DND-41 (cell line): Measurements from ENCODE around the gene PRIM2.
A peak's percentile ranks its signal among the peaks of the same experiment; 100 is the strongest.
"Not testable (repeated sequence)": the region's sequence is repeated elsewhere in the genome, so short reads cannot be mapped to it uniquely, and the experiment has no call there.

Experiments used
- ATAC-seq: fragments of 200-7000 bp; cut with Tn5 transposase; 3 replicates; pipeline ENCODE4 v1.9.1; 2021; ENCODE audit warnings: low read depth; ENCODE audit not compliant: insufficient read depth
- DNase-seq: peaks from one replicate; pipeline ENCODE4 v3.0.0-alpha.2; 2020
- H2AFZ ChIP-seq: 2 replicates; pipeline ENCODE4 v1.6.0; 2012; ENCODE audit warnings: low read depth, low read length
- H3K27ac ChIP-seq: 2 replicates; pipeline ENCODE4 v1.5.1; 2012; ENCODE audit warnings: low read length, inconsistent platforms
- H3K27me3 ChIP-seq: fragments of 200-600 bp; sonication (generic); 2 replicates; pipeline ENCODE4 v1.6.0; 2012; ENCODE audit warnings: low read length, mild to moderate bottlenecking, inconsistent platforms; ENCODE audit not compliant: insufficient read depth, poor library complexity
- H3K36me3 ChIP-seq: 2 replicates; pipeline ENCODE4 v1.5.1; 2012; ENCODE audit warnings: low read length, inconsistent platforms; ENCODE audit not compliant: insufficient read depth
- H3K4me1 ChIP-seq: 2 replicates; pipeline ENCODE4 v1.5.1; 2012; ENCODE audit warnings: mild to moderate bottlenecking, low read length; ENCODE audit not compliant: insufficient read depth
- H3K4me2 ChIP-seq: 2 replicates; pipeline ENCODE4 v1.6.0; 2012; ENCODE audit warnings: mild to moderate bottlenecking, moderate library complexity, low read length, inconsistent platforms; ENCODE audit not compliant: insufficient read depth
- H3K4me3 ChIP-seq, 2 experiments: fragments of 200-600 bp in 1 of 2; shearing (Covaris generic) in 1 of 2; 2 replicates each; pipeline ENCODE4 v1.5.1; 2012 to 2016; ENCODE audit warnings: inconsistent platforms in 2 of 2, low read length in 2 of 2, mild to moderate bottlenecking in 2 of 2, low read depth in 1 of 2, moderate library complexity in 1 of 2
- H3K79me2 ChIP-seq: 2 replicates; pipeline ENCODE4 v1.6.0; 2012; ENCODE audit warnings: low read length, inconsistent platforms; ENCODE audit not compliant: insufficient read depth
- H3K9ac ChIP-seq: 2 replicates; pipeline ENCODE4 v1.6.0; 2012; ENCODE audit warnings: low read depth, mild to moderate bottlenecking, inconsistent platforms, low read length, moderate library complexity
- H3K9me3 ChIP-seq: 2 replicates; pipeline ENCODE4 v1.5.1; 2012; ENCODE audit warnings: low read length, moderate library complexity, mild to moderate bottlenecking, inconsistent platforms; ENCODE audit not compliant: insufficient read depth, severe bottlenecking
- H4K20me1 ChIP-seq: 2 replicates; pipeline ENCODE4 v1.6.0; 2012; ENCODE audit warnings: low read length; ENCODE audit not compliant: insufficient read depth
- CTCF ChIP-seq: IDR thresholded peaks from 2 replicates; pipeline ENCODE4 v1.5.1; 2012; ENCODE audit warnings: borderline replicate concordance, low read length, moderate library complexity, mild to moderate bottlenecking; ENCODE audit not compliant: poor library complexity, severe bottlenecking; ENCODE audit errors: extremely low read depth

Gene PRIM2

GRCh38 chr6:57577023-57577422 is 259.6 kb downstream of the PRIM2 start:
- ATAC-seq, H3K36me3 ChIP-seq, DNase-seq: not testable (repeated sequence)

DNA sequence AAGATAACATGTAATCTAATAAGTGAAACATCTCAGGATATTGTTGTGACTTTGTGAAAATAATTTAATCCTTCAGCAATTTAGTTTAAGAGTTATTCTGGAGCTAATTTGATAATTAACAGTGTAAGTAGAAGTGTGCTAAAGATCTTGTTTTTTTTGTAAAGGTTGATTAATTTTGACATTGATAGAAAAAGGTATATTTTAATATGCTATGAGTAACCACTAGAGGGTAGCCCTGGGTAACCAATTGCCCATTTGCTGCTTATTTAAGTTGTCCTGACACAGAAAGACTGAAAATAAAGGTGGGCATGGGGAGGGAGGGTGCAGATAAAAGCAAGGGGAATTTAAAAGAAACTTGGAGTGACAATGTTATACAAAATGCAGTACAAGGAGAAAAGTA is 262.1 kb downstream of the PRIM2 start:
- not testable (repeated sequence) for DNase-seq
- TF ChIP-seq CTCF, result peak; percentile 13
- peak; percentile 68; the same call in 2 of the 3 replicates for ATAC-seq

More at GRCh38 chr6:57577023-57577422, 259.6 kb downstream of the PRIM2 start:
- not testable (repeated sequence) for H3K9me3 ChIP-seq, H2AFZ ChIP-seq, H3K4me2 ChIP-seq, H3K27me3 ChIP-seq, H3K79me2 ChIP-seq, H3K4me3 ChIP-seq, H3K4me1 ChIP-seq, H3K27ac ChIP-seq, H4K20me1 ChIP-seq, H3K9ac ChIP-seq

GRCh38 chr6:57581586-57581985 is 264.2 kb downstream of the PRIM2 start:
- H2AFZ ChIP-seq, H3K27me3 ChIP-seq, ATAC-seq, H3K79me2 ChIP-seq, H3K9me3 ChIP-seq, H3K4me1 ChIP-seq, H3K27ac ChIP-seq, H3K36me3 ChIP-seq, H3K4me2 ChIP-seq, H4K20me1 ChIP-seq, H3K9ac ChIP-seq, H3K4me3 ChIP-seq, DNase-seq: not testable (repeated sequence)

More for the DNA sequence above, 262.1 kb downstream of the PRIM2 start:
- not testable (repeated sequence) for H4K20me1 ChIP-seq, H3K79me2 ChIP-seq, H3K27me3 ChIP-seq, H3K36me3 ChIP-seq, H3K4me2 ChIP-seq, H3K27ac ChIP-seq, H3K9ac ChIP-seq, H3K4me3 ChIP-seq, H3K9me3 ChIP-seq, H3K4me1 ChIP-seq, H2AFZ ChIP-seq

DNA sequence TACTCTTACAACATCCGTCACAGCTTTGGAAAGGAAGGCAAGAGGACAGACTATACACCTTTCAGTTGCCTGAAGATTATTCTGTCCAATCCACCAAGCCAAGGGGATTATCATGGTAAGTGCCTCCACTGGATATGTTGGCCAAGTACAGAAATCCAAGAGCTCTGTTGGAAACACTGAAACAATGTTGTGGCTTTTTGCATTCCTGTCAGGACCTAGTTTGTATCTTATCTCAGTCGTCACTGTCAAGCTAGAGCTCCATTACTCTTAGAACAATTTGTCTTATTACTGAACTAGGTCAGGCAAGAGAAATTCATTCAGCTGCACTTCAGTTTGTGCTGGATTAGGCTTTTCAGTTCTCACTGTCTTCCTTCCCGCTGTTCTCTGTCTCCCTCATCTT is 283.7 kb downstream of the PRIM2 start:
- not testable (repeated sequence) for H3K27ac ChIP-seq

GRCh38 chr6:57605303-57605702 is 287.9 kb downstream of the PRIM2 start:
- H3K79me2 ChIP-seq, DNase-seq, H3K4me2 ChIP-seq: not testable (repeated sequence)

More for the DNA sequence above, 283.7 kb downstream of the PRIM2 start:
- H3K4me1 ChIP-seq, H3K4me3 ChIP-seq, H3K27me3 ChIP-seq, H2AFZ ChIP-seq, H3K4me2 ChIP-seq, H3K9me3 ChIP-seq, H3K9ac ChIP-seq, ATAC-seq, H3K79me2 ChIP-seq, H3K36me3 ChIP-seq, DNase-seq, H4K20me1 ChIP-seq: not testable (repeated sequence)

DNA sequence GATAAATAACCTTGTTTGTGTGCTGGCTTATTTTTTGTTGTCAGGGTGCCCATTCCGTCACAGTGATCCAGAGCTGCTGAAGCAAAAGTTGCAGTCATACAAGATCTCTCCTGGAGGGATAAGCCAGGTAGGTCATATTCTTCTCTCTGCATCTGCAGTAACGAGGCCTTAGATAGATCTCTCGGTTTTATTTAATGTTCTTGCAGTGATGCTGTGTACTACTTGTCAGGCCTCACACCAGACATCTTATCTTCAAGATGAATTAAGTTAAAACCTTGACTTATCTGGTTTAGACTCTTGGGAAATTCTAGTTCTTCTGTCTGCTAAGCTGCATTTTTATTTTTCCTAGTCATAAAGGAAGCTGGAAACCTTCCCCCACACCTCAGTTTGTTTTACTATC is 288.9 kb downstream of the PRIM2 start:
- H3K4me2 ChIP-seq, ATAC-seq, H3K4me3 ChIP-seq, H3K36me3 ChIP-seq, H3K9ac ChIP-seq, H3K27me3 ChIP-seq, H3K27ac ChIP-seq, H2AFZ ChIP-seq, H4K20me1 ChIP-seq, H3K4me1 ChIP-seq, DNase-seq, H3K79me2 ChIP-seq, H3K9me3 ChIP-seq: not testable (repeated sequence)

More at GRCh38 chr6:57605303-57605702, 287.9 kb downstream of the PRIM2 start:
- not testable (repeated sequence) for H4K20me1 ChIP-seq, H3K36me3 ChIP-seq, H3K4me3 ChIP-seq, H3K9ac ChIP-seq, H2AFZ ChIP-seq, H3K27ac ChIP-seq, H3K4me1 ChIP-seq, H3K27me3 ChIP-seq, ATAC-seq, H3K9me3 ChIP-seq

DNA sequence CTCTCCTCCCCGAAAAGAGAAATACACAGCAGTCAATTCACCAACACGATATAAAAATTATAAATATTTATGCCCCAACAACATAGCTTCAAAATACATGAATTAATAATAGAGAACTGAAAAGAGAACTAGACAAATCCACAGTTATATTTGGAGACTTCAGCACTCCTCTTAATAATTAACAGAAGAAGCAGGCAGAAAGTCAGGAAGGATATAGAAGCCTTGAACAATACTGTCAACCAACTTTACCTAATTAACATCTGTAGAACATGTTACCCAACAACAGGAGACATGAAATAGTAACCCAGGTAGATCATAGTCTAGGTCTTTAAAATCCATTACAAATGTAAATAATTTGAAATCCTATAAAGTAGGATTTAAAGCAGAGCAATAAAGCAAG is 293.2 kb downstream of the PRIM2 start:
- ATAC-seq, DNase-seq: not testable (repeated sequence)

DNA sequence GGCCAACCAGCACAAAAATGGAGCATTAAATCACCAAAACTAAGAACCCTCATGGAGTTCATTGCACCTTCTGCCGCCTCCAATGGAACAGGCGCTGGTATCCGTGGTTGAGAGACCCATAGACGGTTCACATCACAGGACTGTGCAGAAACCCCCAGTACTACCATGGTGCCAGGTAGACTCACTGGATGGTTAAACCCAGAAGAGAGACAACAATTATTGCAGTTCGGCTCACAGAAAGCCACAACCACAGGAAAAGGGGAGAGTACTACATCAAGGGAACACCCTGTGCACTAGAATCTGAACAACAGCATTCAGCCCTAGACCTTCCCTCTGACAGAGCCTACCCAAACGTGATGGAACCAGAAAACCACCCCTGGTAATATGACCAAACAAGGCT is 301.5 kb downstream of the PRIM2 start:
- DNase-seq, H3K79me2 ChIP-seq, H3K4me3 ChIP-seq, H3K9ac ChIP-seq, H3K36me3 ChIP-seq, H3K4me1 ChIP-seq, H3K27ac ChIP-seq, H3K27me3 ChIP-seq, H4K20me1 ChIP-seq, H2AFZ ChIP-seq, ATAC-seq, H3K4me2 ChIP-seq, H3K9me3 ChIP-seq: not testable (repeated sequence)

More for the DNA sequence above, 293.2 kb downstream of the PRIM2 start:
- not testable (repeated sequence) for H2AFZ ChIP-seq, H3K9ac ChIP-seq, H3K79me2 ChIP-seq, H3K36me3 ChIP-seq, H3K27me3 ChIP-seq, H4K20me1 ChIP-seq, H3K4me3 ChIP-seq, H3K4me1 ChIP-seq, H3K4me2 ChIP-seq, H3K9me3 ChIP-seq, H3K27ac ChIP-seq
